Loucy (cell line): ENCODE data around the gene SLC7A1.

Experiments used
- H2AFZ ChIP-seq: fragments of 200-600 bp; sonication (generic); 2 replicates; pipeline ENCODE4 v1.6.0; 2016; ENCODE audit warnings: antibody characterized with exemption, mild to moderate bottlenecking, low read length, moderate library complexity
- H3F3A ChIP-seq: fragments of 200-600 bp; 2 replicates; pipeline ENCODE4 v1.6.0; 2016; ENCODE audit warnings: antibody characterized with exemption, low read depth, mild to moderate bottlenecking
- H3K27me3 ChIP-seq: fragments of 200-600 bp; sonication (generic); 2 replicates; pipeline ENCODE4 v1.6.1; 2014; ENCODE audit warnings: low read length, mild to moderate bottlenecking; ENCODE audit not compliant: insufficient read depth, poor library complexity, severe bottlenecking
- H3K36me3 ChIP-seq: fragments of 200-600 bp; sonication (generic); 2 replicates; pipeline ENCODE4 v1.6.1; 2016; ENCODE audit warnings: low read length; ENCODE audit not compliant: insufficient read depth
- H3K4me1 ChIP-seq: fragments of 200-600 bp; sonication (generic); 2 replicates; pipeline ENCODE4 v1.5.1; 2014; ENCODE audit warnings: low read length, mild to moderate bottlenecking; ENCODE audit not compliant: insufficient read depth, poor library complexity, severe bottlenecking
- H3K4me2 ChIP-seq: fragments of 200-600 bp; sonication (generic); 2 replicates; pipeline ENCODE4 v1.6.0; 2014; ENCODE audit warnings: antibody characterized with exemption, low read length, low read depth, mild to moderate bottlenecking; ENCODE audit not compliant: poor library complexity, severe bottlenecking
- H3K4me3 ChIP-seq: fragments of 200-600 bp; sonication (generic); 2 replicates; pipeline ENCODE4 v1.5.1; 2014; ENCODE audit warnings: low read length, mild to moderate bottlenecking, mixed read lengths; ENCODE audit not compliant: poor library complexity, severe bottlenecking
- H3K79me2 ChIP-seq: fragments of 200-600 bp; sonication (generic); 2 replicates; pipeline ENCODE4 v1.6.1; 2014; ENCODE audit warnings: low read length; ENCODE audit not compliant: insufficient read depth
- H3K9ac ChIP-seq: fragments of 200-600 bp; sonication (generic); 2 replicates; pipeline ENCODE4 v1.6.0; 2014; ENCODE audit warnings: mild to moderate bottlenecking, low read depth, low read length, moderate library complexity; ENCODE audit not compliant: poor library complexity, severe bottlenecking
- H3K9me2 ChIP-seq: fragments of 200-600 bp; sonication (generic); replicated peaks from 2 replicates; pipeline ENCODE4 v1.6.1; 2016; ENCODE audit warnings: low read depth, low read length, mixed read lengths
- H3K9me3 ChIP-seq: fragments of 200-600 bp; sonication (generic); 2 replicates; pipeline ENCODE4 v1.6.1; 2014; ENCODE audit warnings: mild to moderate bottlenecking, antibody characterized with exemption, low read length, low read depth; ENCODE audit not compliant: insufficient read depth
- H4K20me1 ChIP-seq: fragments of 200-600 bp; sonication (generic); 2 replicates; pipeline ENCODE4 v1.6.0; 2014; ENCODE audit warnings: antibody characterized with exemption, low read length, mild to moderate bottlenecking; ENCODE audit not compliant: insufficient read depth, poor library complexity, severe bottlenecking
- CTCF ChIP-seq: fragments of 200-600 bp; sonication (generic); conservative IDR thresholded peaks from 2 replicates; pipeline ENCODE4 v1.5.1; 2014; ENCODE audit warnings: mild to moderate bottlenecking, antibody characterized with exemption, low read length
- EZH2phosphoT487 ChIP-seq: fragments of 200-600 bp; IDR thresholded peaks from 2 replicates; pipeline ENCODE4 v1.6.1; 2018; ENCODE audit warnings: antibody characterized with exemption, mild to moderate bottlenecking, moderate library complexity, borderline replicate concordance

Gene SLC7A1

GRCh38 chr13:29524176-29524575 is 71.3 kb downstream of the SLC7A1 start:
- Histone ChIP-seq H3K9me2 (no peaks in the 10 kb centered on the region), H3K4me3 (no peak overlapping the region), H3K27me3 (no peaks in the 10 kb centered on the region), H3K4me1 (no peaks in the 10 kb centered on the region), H2AFZ (no peak overlapping the region), H3K9ac (no peak overlapping the region), H4K20me1 (no peaks in the 10 kb centered on the region), H3K9me3 (no peaks in the 10 kb centered on the region), H3K4me2 (no peak overlapping the region), H3K79me2 (no peaks in the 10 kb centered on the region), H3F3A (no peaks in the 10 kb centered on the region), H3K36me3 (peaks cover 93% of the 10 kb centered on the region)
- TF ChIP-seq EZH2phosphoT487 (no peak), CTCF (no peak)

- Histone ChIP-seq H3K4me3 (no peak overlapping the region), H4K20me1 (no peaks in the 10 kb centered on the region), H3K4me2 (no peak overlapping the region), H3F3A (no peaks in the 10 kb centered on the region), H3K36me3 (peaks cover 93% of the 10 kb centered on the region), H2AFZ (no peak overlapping the region), H3K4me1 (no peaks in the 10 kb centered on the region), H3K9me2 (no peaks in the 10 kb centered on the region), H3K9me3 (no peaks in the 10 kb centered on the region), H3K79me2 (no peaks in the 10 kb centered on the region), H3K27me3 (no peaks in the 10 kb centered on the region), H3K9ac (no peak overlapping the region)
- TF ChIP-seq EZH2phosphoT487 (no peak), CTCF (no peak)
Observed at GRCh38 chr13:29523199-29523961, 72.1 kb downstream of the SLC7A1 start.

- H3K9me2 ChIP-seq = no peaks in the 10 kb centered on the region
- H3K36me3 ChIP-seq = peaks cover 93% of the 10 kb centered on the region
- no peaks in the 10 kb centered on the region for H3K4me1 ChIP-seq
- no peaks in the 10 kb centered on the region for H3K27me3 ChIP-seq
- no peak overlapping the region for H3K4me3 ChIP-seq
- H3K9me3 ChIP-seq = no peaks in the 10 kb centered on the region
- no peaks in the 10 kb centered on the region for H3F3A ChIP-seq
- no peak for TF ChIP-seq CTCF
- no peak for TF ChIP-seq EZH2phosphoT487
- H3K4me2 ChIP-seq = no peak overlapping the region
- H3K9ac ChIP-seq = no peak overlapping the region
- no peaks in the 10 kb centered on the region for H4K20me1 ChIP-seq
- no peak overlapping the region for H2AFZ ChIP-seq
- H3K79me2 ChIP-seq = no peaks in the 10 kb centered on the region
Observed at GRCh38 chr13:29522044-29522685, 73.3 kb downstream of the SLC7A1 start.
